ENCODE results near the gene TESK2.
A peak's percentile ranks its signal among the peaks of the same experiment; 100 is the strongest.
"Not testable (repeated sequence)": the region's sequence is repeated elsewhere in the genome, so short reads cannot be mapped to it uniquely, and the experiment has no call there.

Gene TESK2

GRCh38 chr1:45490626-45491486, at the start of gene TESK2:
TSS of gene TESK2 (minus strand) at chr1:45491163. CDS start at chr1:45457785, 33,378 bp downstream.
- DNase-seq = peak; percentile 99

- DNase-seq = no peak
Measured at GRCh38 chr1:45536886-45537285, 45.9 kb upstream of the TESK2 start.

GRCh38 chr1:45535988-45536766, 45.2 kb upstream of the TESK2 start:
- DNase-seq = peak; percentile 23

GRCh38 chr1:45531873-45532272, 40.9 kb upstream of the TESK2 start:
- no peak for DNase-seq

GRCh38 chr1:45530632-45531135, 39.7 kb upstream of the TESK2 start:
- DNase-seq = no peak

GRCh38 chr1:45526135-45526644, 35.2 kb upstream of the TESK2 start:
- no peak for DNase-seq

- not testable (repeated sequence) for DNase-seq
Measured at GRCh38 chr1:45523975-45524374, 33.0 kb upstream of the TESK2 start.

GRCh38 chr1:45523516-45523915, 32.6 kb upstream of the TESK2 start:
- DNase-seq = not testable (repeated sequence)

GRCh38 chr1:45522324-45523104, 31.6 kb upstream of the TESK2 start:
- no peak for DNase-seq

- peak; percentile 98 for DNase-seq
Measured at GRCh38 chr1:45521413-45522323, 30.7 kb upstream of the TESK2 start, which contains the start of gene PRDX1. TSS of gene PRDX1 (minus strand) at chr1:45521884. CDS start at chr1:45519043, 2,841 bp downstream.

GRCh38 chr1:45519774-45520173, 28.8 kb upstream of the TESK2 start:
- DNase-seq = not testable (repeated sequence)

GRCh38 chr1:45518910-45519309, 27.9 kb upstream of the TESK2 start:
- peak; percentile 10 for DNase-seq

GRCh38 chr1:45518366-45518765, 27.4 kb upstream of the TESK2 start:
- DNase-seq = not testable (repeated sequence)

GRCh38 chr1:45516465-45516864, 25.5 kb upstream of the TESK2 start:
- no peak for DNase-seq

GRCh38 chr1:45516036-45516435, 25.1 kb upstream of the TESK2 start:
- DNase-seq = no peak

GRCh38 chr1:45513532-45514260, 22.7 kb upstream of the TESK2 start:
- DNase-seq = not testable (repeated sequence)

- peak; percentile 80 for DNase-seq
Measured at GRCh38 chr1:45512641-45513054, 21.7 kb upstream of the TESK2 start.

- no peak for DNase-seq
Measured at GRCh38 chr1:45510972-45511527, 20.1 kb upstream of the TESK2 start.

- no peak for DNase-seq
Measured at GRCh38 chr1:45510036-45510971, 19.3 kb upstream of the TESK2 start.
